Measurements from ENCODE around the gene OXER1. TPM values are rescaled to one million over a fixed set of nuclear protein-coding genes. Genes with fewer than 3 reads are reported as not detected.
A peak's percentile ranks its signal among the peaks of the same experiment; 100 is the strongest.

The OXER1 gene
- total and polyA plus RNA-seq, 9 of the 15 experiments (the other 6 are each of a cell fraction or from before 2014, with no cell fraction given): not detected

- TF ChIP-seq GMEB1 (CRISPR knock-in tag; IDR thresholded peaks at IDR 0.05) (no peak), BRD9 (IDR thresholded peaks at IDR 0.05; ENCODE audit: low read depth, partially characterized antibody) (no peak), ZNF224 (CRISPR knock-in tag; IDR thresholded peaks at IDR 0.05) (no peak), MAFG (tag; conservative IDR thresholded peaks at IDR 0.05) (no peak), ATF7 (IDR thresholded peaks at IDR 0.05) (no peak), ZNF778 (CRISPR knock-in tag; IDR thresholded peaks at IDR 0.05) (no peak), L3MBTL2 (IDR thresholded peaks at IDR 0.05) (peak; percentile 87), IRF1 (CRISPR knock-in tag; IDR thresholded peaks at IDR 0.05; ENCODE audit: borderline replicate concordance) (no peak), ZNF76 (CRISPR knock-in tag; IDR thresholded peaks at IDR 0.05; ENCODE audit: borderline replicate concordance) (no peak), ZNF780A (CRISPR knock-in tag; IDR thresholded peaks at IDR 0.05) (no peak), ZNF217 (CRISPR knock-in tag; IDR thresholded peaks at IDR 0.05) (no peak), SFPQ (IDR thresholded peaks at IDR 0.05; ENCODE audit: low read depth, low read length) (no peak), ZNF830 (CRISPR knock-in tag; IDR thresholded peaks at IDR 0.05) (no peak), KDM5B (IDR thresholded peaks at IDR 0.05; ENCODE audit: insufficient replicate concordance, low read depth, low read length) (no peak), CTBP1 (IDR thresholded peaks at IDR 0.05; ENCODE audit: borderline replicate concordance) (peak; percentile 30; the same call in 1 of the 2 replicates), ZNF23 (CRISPR knock-in tag; IDR thresholded peaks at IDR 0.05) (no peak), SMARCA4 (IDR thresholded peaks at IDR 0.05) (no peak), HLTF (IDR thresholded peaks at IDR 0.05) (no peak), TCFL5 (CRISPR knock-in tag; conservative IDR thresholded peaks at IDR 0.05) (no peak), TAF9B (IDR thresholded peaks at IDR 0.05; ENCODE audit: partially characterized antibody) (no peak), PCBP2 (IDR thresholded peaks at IDR 0.05; ENCODE audit: low read depth, low read length, poor library complexity, severe bottlenecking) (no peak), NFYB (IDR thresholded peaks at IDR 0.05; ENCODE audit: extremely low read depth, insufficient read length) (no peak), CBX5 (IDR thresholded peaks at IDR 0.05; ENCODE audit: borderline replicate concordance, low read depth) (no peak), ZFPM2 (CRISPR knock-in tag; IDR thresholded peaks at IDR 0.05) (no peak), ZNF707 (CRISPR knock-in tag; conservative IDR thresholded peaks at IDR 0.05) (no peak), BCOR (IDR thresholded peaks at IDR 0.05) (no peak), MXI1 (IDR thresholded peaks at IDR 0.05; ENCODE audit: low read depth, low read length) (no peak), RBM39 (optimal IDR thresholded peaks at IDR 0.05; ENCODE audit: low read depth, low read length) (no peak)
These were observed 6.6 kb upstream of the OXER1 start (continued) for GRCh38 chr2:42770288-42771131.
